Fibroblast of lung (primary cell): ENCODE measurements around the gene RASA4. TPM values are rescaled to one million over a fixed set of nuclear protein-coding genes. Genes with fewer than 3 reads are reported as not detected.
"Not testable (repeated sequence)": the region's sequence is repeated elsewhere in the genome, so short reads cannot be mapped to it uniquely, and the experiment has no call there.

Experiments used
- DNase-seq, 2 donors: peaks; one replicate each; pipeline versions ENCODE4 v3.0.0 to v3.0.0-alpha.2; 2010; ENCODE audit warnings: low read depth in 2 of 2
- H2AFZ ChIP-seq: 2 replicates; pipeline ENCODE4 v1.5.1; 2012; ENCODE audit warnings: low read length, control low read depth, inconsistent platforms
- H3K27ac ChIP-seq: 2 replicates; pipeline ENCODE4 v1.5.1; 2011; ENCODE audit warnings: low read length, control low read depth; ENCODE audit not compliant: insufficient read depth
- H3K27me3 ChIP-seq: 2 replicates; pipeline ENCODE4 v1.5.1; 2011; ENCODE audit warnings: mild to moderate bottlenecking, low read length; ENCODE audit not compliant: control insufficient read depth, insufficient read depth
- H3K36me3 ChIP-seq: 2 replicates; pipeline ENCODE4 v1.5.1; 2011; ENCODE audit warnings: low read length; ENCODE audit not compliant: control insufficient read depth, insufficient read depth
- H3K4me1 ChIP-seq: 2 replicates; pipeline ENCODE4 v1.5.1; 2011; ENCODE audit warnings: low read length; ENCODE audit not compliant: control insufficient read depth, insufficient read depth; ENCODE audit errors: extremely low read depth
- H3K4me2 ChIP-seq: 2 replicates; pipeline ENCODE4 v1.5.1; 2011; ENCODE audit warnings: low read length, control low read depth; ENCODE audit not compliant: insufficient read depth; ENCODE audit errors: extremely low read depth
- H3K4me3 ChIP-seq, 4 experiments: fragments of 200-600 bp in 1 of 4; sonication (generic) in 1 of 4; replicated peaks in 1 of 4; 2 replicates each; pipeline ENCODE4 v1.5.1; 2011 to 2016; ENCODE audit warnings: low read length in 4 of 4, low read depth in 3 of 4, mild to moderate bottlenecking in 3 of 4, control low read depth in 2 of 4, inconsistent platforms in 1 of 4, mixed read lengths in 1 of 4; ENCODE audit not compliant: insufficient read depth in 1 of 4; ENCODE audit errors: control extremely low read depth in 1 of 4
- H3K79me2 ChIP-seq: 2 replicates; pipeline ENCODE4 v1.5.1; 2012; ENCODE audit warnings: mild to moderate bottlenecking, low read length, inconsistent platforms; ENCODE audit not compliant: control insufficient read depth, insufficient read depth
- H3K9ac ChIP-seq: 2 replicates; pipeline ENCODE4 v1.5.1; 2011; ENCODE audit warnings: mild to moderate bottlenecking, low read length, control low read depth; ENCODE audit not compliant: insufficient read depth
- H3K9me3 ChIP-seq: 2 replicates; pipeline ENCODE4 v1.5.1; 2012; ENCODE audit warnings: low read depth, low read length; ENCODE audit not compliant: control insufficient read depth, insufficient read depth
- H4K20me1 ChIP-seq: 2 replicates; pipeline ENCODE4 v1.5.1; 2011; ENCODE audit warnings: low read length; ENCODE audit not compliant: control insufficient read depth, insufficient read depth; ENCODE audit errors: extremely low read depth
- polyA plus RNA-seq, 2 donors: library from polyadenylated mRNA; depleted of rRNA in 1 of 2; stranded (reverse) in 1 of 2; unstranded in 1 of 2; fragments of >200 nt; gene quantifications; 2 replicates each; pipeline ENCODE4 v1.2.1, GENCODE V29; 2011 to 2012; ENCODE audit warnings: missing spikeins in 1 of 2
- total RNA-seq: library from RNA; depleted of rRNA; stranded (reverse); fragments of >200 nt; gene quantifications from 2 replicates; pipeline ENCODE4 v1.2.1, GENCODE V29; 2014

Gene RASA4
- total and polyA plus RNA-seq, 2 donors (not counting 1 experiment from before 2014, with no cell fraction given): 2.1 to 4.5 TPM

- not testable (repeated sequence) for H3K9me3 ChIP-seq, H3K4me2 ChIP-seq, DNase-seq, H3K9ac ChIP-seq, H3K36me3 ChIP-seq, H3K4me3 ChIP-seq, H3K27me3 ChIP-seq, H3K79me2 ChIP-seq, H4K20me1 ChIP-seq, H2AFZ ChIP-seq, H3K4me1 ChIP-seq, H3K27ac ChIP-seq
Measured at GRCh38 chr7:102609734-102610133, 6.8 kb downstream of the RASA4 start.

- H3K9ac ChIP-seq, H3K27me3 ChIP-seq, H3K36me3 ChIP-seq, H3K4me2 ChIP-seq, H3K79me2 ChIP-seq, H3K4me3 ChIP-seq, H4K20me1 ChIP-seq, H3K27ac ChIP-seq, H3K4me1 ChIP-seq, DNase-seq, H3K9me3 ChIP-seq, H2AFZ ChIP-seq: not testable (repeated sequence)
Measured at GRCh38 chr7:102606848-102607247, 9.7 kb downstream of the RASA4 start.

- not testable (repeated sequence) for H3K27ac ChIP-seq, H3K9ac ChIP-seq, H3K36me3 ChIP-seq, H4K20me1 ChIP-seq, H3K79me2 ChIP-seq, H3K27me3 ChIP-seq, H2AFZ ChIP-seq, H3K4me1 ChIP-seq, H3K9me3 ChIP-seq, DNase-seq, H3K4me2 ChIP-seq, H3K4me3 ChIP-seq
Measured at GRCh38 chr7:102604431-102605145, 12.0 kb downstream of the RASA4 start.

GRCh38 chr7:102602317-102602716, 14.2 kb downstream of the RASA4 start:
- H3K9ac ChIP-seq, H3K79me2 ChIP-seq, H3K9me3 ChIP-seq, H3K4me1 ChIP-seq, H3K4me3 ChIP-seq, H3K27ac ChIP-seq, DNase-seq, H3K4me2 ChIP-seq, H4K20me1 ChIP-seq, H3K36me3 ChIP-seq, H2AFZ ChIP-seq, H3K27me3 ChIP-seq: not testable (repeated sequence)

- H3K9me3 ChIP-seq, H3K4me1 ChIP-seq, H3K79me2 ChIP-seq, H3K9ac ChIP-seq, DNase-seq, H4K20me1 ChIP-seq, H3K36me3 ChIP-seq, H3K4me3 ChIP-seq, H3K27ac ChIP-seq, H2AFZ ChIP-seq, H3K27me3 ChIP-seq, H3K4me2 ChIP-seq: not testable (repeated sequence)
Measured at GRCh38 chr7:102599699-102600098, 16.9 kb downstream of the RASA4 start.

- H3K4me1 ChIP-seq, H3K36me3 ChIP-seq, H3K27ac ChIP-seq, H3K4me3 ChIP-seq, H3K9me3 ChIP-seq, H3K9ac ChIP-seq, H3K4me2 ChIP-seq, H4K20me1 ChIP-seq, H3K27me3 ChIP-seq, H3K79me2 ChIP-seq, DNase-seq, H2AFZ ChIP-seq: not testable (repeated sequence)
Measured at GRCh38 chr7:102596036-102596435, 20.5 kb downstream of the RASA4 start.
